ENCODE data around the gene NPNT.

NPNT gene

GRCh38 chr4:105871997-105872396 lies 23.3 kb upstream of the NPNT start:
- TF ChIP-seq, protein P1, sequence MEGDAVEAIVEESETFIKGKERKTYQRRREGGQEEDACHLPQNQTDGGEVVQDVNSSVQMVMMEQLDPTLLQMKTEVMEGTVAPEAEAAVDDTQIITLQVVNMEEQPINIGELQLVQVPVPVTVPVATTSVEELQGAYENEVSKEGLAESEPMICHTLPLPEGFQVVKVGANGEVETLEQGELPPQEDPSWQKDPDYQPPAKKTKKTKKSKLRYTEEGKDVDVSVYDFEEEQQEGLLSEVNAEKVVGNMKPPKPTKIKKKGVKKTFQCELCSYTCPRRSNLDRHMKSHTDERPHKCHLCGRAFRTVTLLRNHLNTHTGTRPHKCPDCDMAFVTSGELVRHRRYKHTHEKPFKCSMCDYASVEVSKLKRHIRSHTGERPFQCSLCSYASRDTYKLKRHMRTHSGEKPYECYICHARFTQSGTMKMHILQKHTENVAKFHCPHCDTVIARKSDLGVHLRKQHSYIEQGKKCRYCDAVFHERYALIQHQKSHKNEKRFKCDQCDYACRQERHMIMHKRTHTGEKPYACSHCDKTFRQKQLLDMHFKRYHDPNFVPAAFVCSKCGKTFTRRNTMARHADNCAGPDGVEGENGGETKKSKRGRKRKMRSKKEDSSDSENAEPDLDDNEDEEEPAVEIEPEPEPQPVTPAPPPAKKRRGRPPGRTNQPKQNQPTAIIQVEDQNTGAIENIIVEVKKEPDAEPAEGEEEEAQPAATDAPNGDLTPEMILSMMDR (conservative IDR thresholded peaks at IDR 0.05; ENCODE audit: low read length) = no peak
- TF ChIP-seq EZH2phosphoT487 (IDR thresholded peaks at IDR 0.05; ENCODE audit: borderline replicate concordance) = no peak
- Histone ChIP-seq H3F3A (ENCODE audit: low read depth) (no peaks in the 10 kb centered on the region), H3K4me2 (ENCODE audit: low read depth, low read length, poor library complexity, severe bottlenecking) (no peak overlapping the region), H3K4me3 (ENCODE audit: low read length, poor library complexity, severe bottlenecking) (no peak overlapping the region), H3K36me3 (ENCODE audit: insufficient read depth, low read length) (no peaks in the 10 kb centered on the region), H3K4me1 (ENCODE audit: insufficient read depth, low read length, poor library complexity, severe bottlenecking) (peaks cover 6% of the 10 kb centered on the region), H4K20me1 (ENCODE audit: insufficient read depth, low read length, poor library complexity, severe bottlenecking) (no peaks in the 10 kb centered on the region), H3K9ac (ENCODE audit: low read depth, low read length, poor library complexity, severe bottlenecking) (no peak overlapping the region), H3K9me2 (replicated peaks; ENCODE audit: low read depth, low read length) (no peaks in the 10 kb centered on the region), H3K79me2 (ENCODE audit: insufficient read depth, low read length) (no peaks in the 10 kb centered on the region), H2AFZ (ENCODE audit: low read length) (no peak overlapping the region), H3K27me3 (ENCODE audit: insufficient read depth, low read length, poor library complexity, severe bottlenecking) (no peaks in the 10 kb centered on the region), H3K9me3 (ENCODE audit: insufficient read depth, low read depth, low read length) (no peaks in the 10 kb centered on the region)

DNA sequence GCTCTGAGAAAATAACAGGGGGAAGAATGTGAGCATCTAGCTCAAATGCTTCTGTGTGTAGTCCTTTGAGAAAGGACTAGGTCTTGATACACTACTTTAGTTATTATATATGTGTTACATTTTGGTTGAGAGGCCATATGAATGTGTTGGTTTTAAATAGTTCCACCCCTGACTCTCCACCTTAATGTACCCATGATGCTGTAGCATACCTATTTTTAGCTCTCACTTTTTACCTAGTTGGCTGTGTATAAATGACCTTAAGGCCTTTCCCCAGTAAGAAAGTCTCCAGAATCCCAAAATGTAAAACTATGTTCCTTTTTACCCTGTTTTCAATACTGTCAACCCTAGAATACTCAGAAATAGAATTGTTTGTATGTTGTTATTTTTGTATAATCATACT lies 20.0 kb upstream of the NPNT start:
- peaks cover 6% of the 10 kb centered on the region for H3K4me1 ChIP-seq (ENCODE audit: insufficient read depth, low read length, poor library complexity, severe bottlenecking)
- no peak for TF ChIP-seq EZH2phosphoT487 (IDR thresholded peaks at IDR 0.05; ENCODE audit: borderline replicate concordance)
- TF ChIP-seq, protein P1 (conservative IDR thresholded peaks at IDR 0.05; ENCODE audit: low read length) = no peak
- H3K36me3 ChIP-seq (ENCODE audit: insufficient read depth, low read length) = no peaks in the 10 kb centered on the region
- no peak overlapping the region for H3K9ac ChIP-seq (ENCODE audit: low read depth, low read length, poor library complexity, severe bottlenecking)
- H3K9me2 ChIP-seq (replicated peaks; ENCODE audit: low read depth, low read length) = no peaks in the 10 kb centered on the region
- H3K9me3 ChIP-seq (ENCODE audit: insufficient read depth, low read depth, low read length) = no peaks in the 10 kb centered on the region
- H3K4me3 ChIP-seq (ENCODE audit: low read length, poor library complexity, severe bottlenecking) = no peak overlapping the region
- H4K20me1 ChIP-seq (ENCODE audit: insufficient read depth, low read length, poor library complexity, severe bottlenecking) = no peaks in the 10 kb centered on the region
- no peaks in the 10 kb centered on the region for H3K27me3 ChIP-seq (ENCODE audit: insufficient read depth, low read length, poor library complexity, severe bottlenecking)
- peak overlapping the region; percentile 33; the same call in 1 of the 2 replicates for H2AFZ ChIP-seq (ENCODE audit: low read length)
- no peaks in the 10 kb centered on the region for H3K79me2 ChIP-seq (ENCODE audit: insufficient read depth, low read length)
- no peak overlapping the region for H3K4me2 ChIP-seq (ENCODE audit: low read depth, low read length, poor library complexity, severe bottlenecking)
- no peaks in the 10 kb centered on the region for H3F3A ChIP-seq (ENCODE audit: low read depth)

DNA sequence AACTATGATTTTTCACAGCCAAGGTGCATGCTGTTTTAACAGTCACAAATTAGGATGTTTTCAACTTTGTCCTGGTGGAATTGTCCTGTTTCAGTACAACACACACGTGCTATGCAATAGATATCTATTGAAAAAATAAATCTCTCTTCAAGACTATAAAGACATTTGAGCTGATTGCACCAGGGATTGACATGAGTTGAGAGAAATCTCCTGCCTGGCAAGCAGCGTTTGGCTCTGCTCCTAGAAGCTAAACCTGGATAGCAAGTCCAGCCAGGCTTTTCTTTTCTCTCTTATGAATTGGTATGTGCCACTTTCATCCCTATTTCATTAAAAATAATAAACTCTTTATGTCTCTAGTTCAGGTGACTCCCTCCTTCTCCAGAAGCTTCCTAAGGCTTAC lies 16.6 kb upstream of the NPNT start:
- Histone ChIP-seq H3K27me3 (ENCODE audit: insufficient read depth, low read length, poor library complexity, severe bottlenecking) (no peaks in the 10 kb centered on the region), H3K36me3 (ENCODE audit: insufficient read depth, low read length) (no peaks in the 10 kb centered on the region), H3K4me2 (ENCODE audit: low read depth, low read length, poor library complexity, severe bottlenecking) (no peak overlapping the region), H3K9ac (ENCODE audit: low read depth, low read length, poor library complexity, severe bottlenecking) (no peak overlapping the region), H3K4me3 (ENCODE audit: low read length, poor library complexity, severe bottlenecking) (no peak overlapping the region), H3K4me1 (ENCODE audit: insufficient read depth, low read length, poor library complexity, severe bottlenecking) (no peaks in the 10 kb centered on the region), H3K79me2 (ENCODE audit: insufficient read depth, low read length) (no peaks in the 10 kb centered on the region), H3F3A (ENCODE audit: low read depth) (no peaks in the 10 kb centered on the region), H2AFZ (ENCODE audit: low read length) (no peak overlapping the region), H3K9me3 (ENCODE audit: insufficient read depth, low read depth, low read length) (no peaks in the 10 kb centered on the region), H4K20me1 (ENCODE audit: insufficient read depth, low read length, poor library complexity, severe bottlenecking) (no peaks in the 10 kb centered on the region), H3K9me2 (replicated peaks; ENCODE audit: low read depth, low read length) (no peaks in the 10 kb centered on the region)
- TF ChIP-seq, protein P1 (conservative IDR thresholded peaks at IDR 0.05; ENCODE audit: low read length) = no peak
- TF ChIP-seq EZH2phosphoT487 (IDR thresholded peaks at IDR 0.05; ENCODE audit: borderline replicate concordance) = no peak

Data from Loucy (cell line).